Esophagus muscularis mucosa (tissue), 4 donors: ENCODE results near the gene ADAR. TPM values are rescaled to one million over a fixed set of nuclear protein-coding genes. Genes with fewer than 3 reads are reported as not detected.

Source experiments
- DNase-seq: peaks from one replicate; pipeline ENCODE4 v3.0.0-alpha.2; 2017; ENCODE audit errors: extremely low spot score
- H3K27ac ChIP-seq, 4 donors: fragments of 200-600 bp; sonication (generic); replicated peaks in 1 of 4; 1 replicate in 3 of 4; 2 replicates in 1 of 4; pipeline ENCODE4 v1.5.1; 2016 to 2019; ENCODE audit warnings: mild to moderate bottlenecking in 1 of 4
- H3K27me3 ChIP-seq, 4 donors: fragments of 200-600 bp; sonication (generic); one replicate each; pipeline versions ENCODE4 v1.5.1 to v1.6.0; 2016 to 2019
- H3K36me3 ChIP-seq, 4 donors: fragments of 200-600 bp; sonication (generic); one replicate each; pipeline ENCODE4 v1.5.1; 2016 to 2019
- H3K4me1 ChIP-seq, 4 donors: fragments of 200-600 bp; sonication (generic); one replicate each; pipeline ENCODE4 v1.5.1; 2016 to 2019
- H3K4me3 ChIP-seq, 4 donors: fragments of 200-600 bp; sonication (generic); 1 replicate in 2 of 4; 2 replicates in 2 of 4; pipeline ENCODE4 v1.5.1; 2016 to 2019; ENCODE audit warnings: mild to moderate bottlenecking in 4 of 4, moderate library complexity in 1 of 4
- H3K9me3 ChIP-seq, 4 donors: fragments of 200-600 bp; sonication (generic); 1 replicate in 3 of 4; 2 replicates in 1 of 4; pipeline ENCODE4 v1.5.1; 2016 to 2019
- EP300 ChIP-seq: sonication (generic); formaldehyde crosslinking; IDR thresholded peaks from one replicate; pipeline ENCODE4 v1.6.1; 2017; ENCODE audit warnings: antibody characterized with exemption
- POLR2A ChIP-seq: fragments of 450-650 bp; IDR thresholded peaks from one replicate; pipeline ENCODE4 v1.6.1; 2017; ENCODE audit warnings: antibody characterized with exemption, moderate library complexity, mild to moderate bottlenecking, low read depth
- POLR2AphosphoS5 ChIP-seq, 2 donors: sonication (generic); formaldehyde crosslinking; IDR thresholded peaks; one replicate each; pipeline ENCODE4 v1.6.1; 2017; ENCODE audit warnings: antibody characterized with exemption in 2 of 2
- WGBS: methylation state at CpG from one replicate; pipeline ENCODE4 v1.1.5; 2018; 5-methylcytosine and 5-hydroxymethylcytosine counted together
- intact Hi-C: fragments of 100-400 bp; cut with DNase I; formaldehyde crosslinking; loops from one replicate; pipeline ENCODE4 v1.15.1; 2023
- total RNA-seq, 4 donors: library from RNA; depleted of rRNA; stranded (reverse); fragments of >200 nt; gene quantifications; one replicate each; pipeline versions ENCODE4 v1.1.0 to v1.2.1, GENCODE V29; 2016
- TF ChIP-seq, protein P1 (sequence below), 3 experiments: fragments of 200-600 bp in 2 of 3; fragments of 450-650 bp in 1 of 3; sonication (generic) in 2 of 3; IDR thresholded peaks; one replicate each; pipeline ENCODE4 v1.5.1; 2017 to 2019; ENCODE audit warnings: antibody characterized with exemption in 3 of 3, mild to moderate bottlenecking in 2 of 3, moderate library complexity in 1 of 3

Gene ADAR
- total RNA-seq, 4 donors from 2014 or later, result 80.2 to 96.3 (median 87.1) TPM

DNA sequence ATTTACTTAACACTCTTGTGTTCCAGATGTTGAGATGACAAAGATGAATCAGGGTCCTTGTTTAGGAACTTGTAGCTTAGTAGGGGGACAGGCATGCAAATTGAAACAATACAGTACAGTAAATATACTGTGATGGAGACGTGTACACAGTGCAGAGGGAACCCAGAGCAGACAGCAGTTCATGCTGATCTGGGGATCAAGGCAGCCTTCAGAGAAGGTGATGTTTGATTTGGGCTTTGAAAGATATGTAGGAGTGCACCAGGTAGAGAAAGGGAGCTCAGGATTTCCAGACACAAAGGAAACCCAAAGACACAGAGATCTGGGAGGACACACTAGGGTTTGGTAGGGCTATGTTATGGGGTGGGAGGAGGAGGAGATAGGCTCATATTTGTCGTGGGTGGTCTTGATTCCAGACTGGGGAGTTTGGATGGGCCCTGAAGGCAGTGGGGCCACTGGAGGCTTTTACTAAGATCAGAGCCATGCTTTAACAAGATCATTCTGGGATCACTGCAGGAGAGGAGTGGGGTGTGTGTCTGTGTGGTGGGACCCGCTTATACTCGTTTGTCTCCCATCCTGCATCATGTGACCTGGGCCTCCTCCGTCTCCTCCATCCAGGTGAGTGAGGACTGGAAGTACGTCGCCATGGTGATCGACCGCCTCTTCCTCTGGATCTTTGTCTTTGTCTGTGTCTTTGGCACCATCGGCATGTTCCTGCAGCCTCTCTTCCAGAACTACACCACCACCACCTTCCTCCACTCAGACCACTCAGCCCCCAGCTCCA, 32.6 kb downstream of the ADAR start:
- no peak for DNase-seq
- Histone ChIP-seq H3K36me3 (peaks cover 0 to 27% (median 24%) of the 10 kb centered on the region in 4 donors), H3K9me3 (no peaks in the 10 kb centered on the region), H3K4me3 (no peak overlapping the region), H3K27me3 (peaks cover 0 to 14% (median 0%) of the 10 kb centered on the region in 4 donors), H3K27ac (no peak overlapping the region), H3K4me1 (peaks cover 11 to 14% (median 11%) of the 10 kb centered on the region in 4 donors)
- 83% methylated on average over 10 of the region's 10 CpGs for WGBS
- TF ChIP-seq POLR2A (no peak), POLR2AphosphoS5 (IDR thresholded peaks at IDR 0.05) (no peak), EP300 (no peak)
- TF ChIP-seq, protein P1, sequence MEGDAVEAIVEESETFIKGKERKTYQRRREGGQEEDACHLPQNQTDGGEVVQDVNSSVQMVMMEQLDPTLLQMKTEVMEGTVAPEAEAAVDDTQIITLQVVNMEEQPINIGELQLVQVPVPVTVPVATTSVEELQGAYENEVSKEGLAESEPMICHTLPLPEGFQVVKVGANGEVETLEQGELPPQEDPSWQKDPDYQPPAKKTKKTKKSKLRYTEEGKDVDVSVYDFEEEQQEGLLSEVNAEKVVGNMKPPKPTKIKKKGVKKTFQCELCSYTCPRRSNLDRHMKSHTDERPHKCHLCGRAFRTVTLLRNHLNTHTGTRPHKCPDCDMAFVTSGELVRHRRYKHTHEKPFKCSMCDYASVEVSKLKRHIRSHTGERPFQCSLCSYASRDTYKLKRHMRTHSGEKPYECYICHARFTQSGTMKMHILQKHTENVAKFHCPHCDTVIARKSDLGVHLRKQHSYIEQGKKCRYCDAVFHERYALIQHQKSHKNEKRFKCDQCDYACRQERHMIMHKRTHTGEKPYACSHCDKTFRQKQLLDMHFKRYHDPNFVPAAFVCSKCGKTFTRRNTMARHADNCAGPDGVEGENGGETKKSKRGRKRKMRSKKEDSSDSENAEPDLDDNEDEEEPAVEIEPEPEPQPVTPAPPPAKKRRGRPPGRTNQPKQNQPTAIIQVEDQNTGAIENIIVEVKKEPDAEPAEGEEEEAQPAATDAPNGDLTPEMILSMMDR (IDR thresholded peaks at IDR 0.05), result no peak
- intact Hi-C loops, result no loop called here

DNA sequence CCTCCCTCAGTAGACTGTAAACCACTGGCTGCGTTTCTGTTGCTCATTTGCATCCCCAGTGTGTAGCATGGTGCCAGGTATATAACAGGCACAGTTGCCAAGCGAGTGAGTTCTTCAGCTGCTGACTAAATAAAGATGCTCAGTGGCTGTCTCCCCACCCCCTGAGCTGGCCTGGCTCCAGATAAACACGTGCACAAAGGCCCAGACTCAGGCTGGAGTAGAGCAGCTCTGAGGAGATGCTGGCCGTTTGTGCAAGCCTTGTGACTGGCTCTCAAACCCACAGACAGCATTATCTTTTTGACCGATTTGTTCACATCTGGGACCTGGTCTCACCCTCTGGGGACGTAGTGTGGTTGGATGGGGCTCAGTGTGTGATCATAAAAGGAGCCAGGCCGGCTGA, 33.3 kb downstream of the ADAR start:
- no peak overlapping the region for H3K27ac ChIP-seq
- no peak overlapping the region for H3K4me3 ChIP-seq
- TF ChIP-seq POLR2A, result no peak
- TF ChIP-seq POLR2AphosphoS5 (IDR thresholded peaks at IDR 0.05), result no peak
- TF ChIP-seq, protein P1 (IDR thresholded peaks at IDR 0.05), result no peak
- TF ChIP-seq EP300, result no peak
- 22% methylated on average over 7 of the region's 7 CpGs for WGBS
- H3K36me3 ChIP-seq, result peaks cover 0 to 21% (median 18%) of the 10 kb centered on the region in 4 donors
- H3K27me3 ChIP-seq, result peaks cover 0 to 14% (median 0%) of the 10 kb centered on the region in 4 donors
- H3K4me1 ChIP-seq, result peaks cover 11 to 14% (median 11%) of the 10 kb centered on the region in 4 donors
- intact Hi-C loops, result no loop called here
- no peak for DNase-seq
- H3K9me3 ChIP-seq, result no peaks in the 10 kb centered on the region

DNA sequence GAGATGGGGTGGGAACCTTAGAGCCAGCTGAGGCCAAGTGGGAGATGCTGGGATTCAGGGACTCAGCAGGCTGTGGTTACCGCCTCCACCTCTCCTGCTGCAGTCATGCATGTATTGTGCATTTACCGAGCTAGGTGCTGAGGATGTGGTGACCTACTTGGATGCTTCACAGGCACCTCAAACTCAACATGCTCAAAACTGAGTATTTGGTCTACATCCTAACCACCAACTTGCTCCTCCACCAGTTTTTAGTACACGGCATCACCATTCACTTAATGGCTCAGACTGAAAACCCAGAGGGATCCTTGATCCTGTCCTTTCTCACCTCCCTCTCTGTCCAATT, 34.8 kb downstream of the ADAR start:
- Histone ChIP-seq H3K36me3 (peaks cover 0 to 5% (median 2%) of the 10 kb centered on the region in 4 donors), H3K27ac (no peak overlapping the region), H3K4me1 (peaks cover 5 to 14% (median 11%) of the 10 kb centered on the region in 4 donors), H3K27me3 (peaks cover 0 to 28% (median 0%) of the 10 kb centered on the region in 4 donors), H3K4me3 (no peak overlapping the region), H3K9me3 (no peaks in the 10 kb centered on the region)
- WGBS, result 75% methylated on average over 3 of the region's 3 CpGs
- no peak for DNase-seq
- intact Hi-C loops, result no loop called here
- TF ChIP-seq POLR2A, result no peak
- TF ChIP-seq EP300, result no peak

DNA sequence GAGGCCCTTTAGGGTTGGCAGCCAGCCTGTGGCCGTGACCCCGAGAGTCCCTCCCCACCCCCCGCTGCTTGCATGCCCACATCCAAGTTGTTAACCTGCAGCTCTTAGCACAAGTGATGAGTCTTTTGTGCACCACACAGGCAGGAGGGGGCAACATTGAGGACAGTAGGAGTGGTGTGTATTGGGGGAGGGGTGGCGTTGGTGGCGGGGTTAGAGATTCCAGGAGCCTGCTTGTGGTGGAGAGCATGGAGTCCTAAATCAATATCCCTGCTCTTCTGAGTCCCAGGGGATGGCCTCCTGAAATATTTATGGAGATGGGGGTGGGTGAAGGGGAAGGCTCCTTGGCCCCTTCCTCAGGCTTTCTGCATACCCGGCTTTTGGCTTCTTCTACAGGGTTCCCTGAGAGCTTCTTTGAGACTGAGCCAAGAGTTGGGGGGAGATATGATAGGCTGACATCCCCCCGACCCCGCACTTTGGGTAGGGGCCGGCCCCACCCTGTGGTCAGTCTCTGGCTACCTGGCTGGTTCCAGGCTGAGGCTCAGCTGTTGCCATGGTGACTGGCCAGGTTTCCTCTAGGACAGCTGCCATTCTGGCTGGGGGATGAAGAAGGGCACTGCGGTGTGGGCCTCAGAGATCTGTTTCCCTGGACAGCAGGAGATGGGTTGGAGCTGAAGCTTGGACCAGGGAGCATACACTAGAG, 35.4 kb downstream of the ADAR start:
- TF ChIP-seq EP300, result no peak
- TF ChIP-seq POLR2AphosphoS5 (IDR thresholded peaks at IDR 0.05), result no peak
- no peak for TF ChIP-seq POLR2A
- TF ChIP-seq, protein P1 (IDR thresholded peaks at IDR 0.05), result no peak
- Histone ChIP-seq H3K4me3 (no peak overlapping the region), H3K9me3 (no peaks in the 10 kb centered on the region), H3K27me3 (peaks cover 0 to 33% (median 0%) of the 10 kb centered on the region in 4 donors), H3K27ac (no peak overlapping the region), H3K4me1 (peaks cover 6 to 14% (median 12%) of the 10 kb centered on the region in 4 donors), H3K36me3 (peaks cover 0 to under 1% (median 0%) of the 10 kb centered on the region in 4 donors)
- DNase-seq, result no peak
- 79% methylated on average over 3 of the region's 10 CpGs for WGBS
- intact Hi-C loops, result no loop called here

DNA sequence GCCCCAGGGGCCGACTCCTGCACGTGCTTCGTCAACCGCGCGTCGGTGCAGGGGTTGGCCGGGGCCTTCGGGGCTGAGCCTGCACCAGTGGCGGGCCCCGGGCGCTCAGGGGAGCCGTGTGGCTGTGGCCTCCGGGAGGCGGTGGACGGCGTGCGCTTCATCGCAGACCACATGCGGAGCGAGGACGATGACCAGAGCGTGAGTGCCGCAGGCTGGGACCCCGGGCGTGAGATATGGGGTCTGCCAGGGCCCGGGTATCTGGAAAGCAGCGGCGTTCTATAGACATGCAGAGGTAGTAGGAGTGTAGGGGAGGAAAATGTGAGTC, 36.1 kb downstream of the ADAR start:
- DNase-seq, result no peak
- no peak for TF ChIP-seq POLR2A
- TF ChIP-seq, protein P1 (IDR thresholded peaks at IDR 0.05), result no peak
- H3K9me3 ChIP-seq, result no peaks in the 10 kb centered on the region
- no peak overlapping the region for H3K27ac ChIP-seq
- H3K36me3 ChIP-seq, result no peaks in the 10 kb centered on the region
- intact Hi-C loops, result no loop called here
- no peak overlapping the region for H3K4me3 ChIP-seq
- WGBS, result 100% methylated on average over 14 of the region's 29 CpGs
- H3K4me1 ChIP-seq, result peaks cover 8 to 13% (median 12%) of the 10 kb centered on the region in 4 donors
- peaks cover 0 to 40% (median 0%) of the 10 kb centered on the region in 4 donors for H3K27me3 ChIP-seq
